T-helper 17 cell (primary cell): ENCODE data around the gene TIPIN. TPM values are rescaled to one million over a fixed set of nuclear protein-coding genes. Genes with fewer than 3 reads are reported as not detected.

Source experiments
- ATAC-seq: fragments of 150-1000 bp; cut with Tn5 transposase; 2 replicates; pipeline ENCODE4 v1.10.0; 2021; ENCODE audit warnings: mild to moderate bottlenecking, moderate library complexity
- DNase-seq, 3 donors: peaks; one replicate each; pipeline versions ENCODE4 v3.0.0 to v3.0.0-alpha.2; 2020 to 2021
- H3K9me3 ChIP-seq: one replicate; pipeline ENCODE4 v1.7.0; 2013; ENCODE audit warnings: low read length, mild to moderate bottlenecking; ENCODE audit not compliant: control insufficient read depth, poor library complexity, severe bottlenecking
- H3K27ac Mint-ChIP-seq: one replicate; pipeline ENCODE4 v1.8.0; 2022; ENCODE audit warnings: mild to moderate bottlenecking, moderate library complexity, mixed read lengths
- H3K27me3 Mint-ChIP-seq: one replicate; pipeline ENCODE4 v1.8.0; 2022; ENCODE audit warnings: mixed read lengths
- H3K36me3 Mint-ChIP-seq: one replicate; pipeline ENCODE4 v1.8.0; 2022; ENCODE audit warnings: low read depth, mixed read lengths
- H3K4me1 Mint-ChIP-seq: one replicate; pipeline ENCODE4 v1.8.0; 2022; ENCODE audit warnings: mild to moderate bottlenecking, mixed read lengths
- H3K4me3 Mint-ChIP-seq: one replicate; pipeline ENCODE4 v1.8.0; 2022; ENCODE audit warnings: mild to moderate bottlenecking, moderate library complexity, mixed read lengths
- total RNA-seq, 4 donors: library from RNA in 2 of 4; stranded (reverse) in 2 of 4; gene quantifications; one replicate each; pipeline ENCODE4 v1.2.3 and lab custom pipeline; 2022 to 2026

The TIPIN gene, protein sequence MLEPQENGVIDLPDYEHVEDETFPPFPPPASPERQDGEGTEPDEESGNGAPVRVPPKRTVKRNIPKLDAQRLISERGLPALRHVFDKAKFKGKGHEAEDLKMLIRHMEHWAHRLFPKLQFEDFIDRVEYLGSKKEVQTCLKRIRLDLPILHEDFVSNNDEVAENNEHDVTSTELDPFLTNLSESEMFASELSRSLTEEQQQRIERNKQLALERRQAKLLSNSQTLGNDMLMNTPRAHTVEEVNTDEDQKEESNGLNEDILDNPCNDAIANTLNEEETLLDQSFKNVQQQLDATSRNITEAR
- 1 to 10 TPM; 2.9 to 4.2 TPM for total RNA-seq
- 3.2 to 10.1 reads per million in 2 donors for total RNA-seq (lab: John Stamatoyannopoulos, UW)

- H3K4me1 Mint-ChIP-seq, result peaks cover 18% of the 10 kb centered on the region
- H3K9me3 ChIP-seq, result no peaks in the 10 kb centered on the region
- H3K4me3 Mint-ChIP-seq, result peak within 1 kb of the TSS; percentile 100
- ATAC-seq (peak; percentile 96), DNase-seq (peak; percentile 95 to 97 (median 95))
- peak within 1 kb of the TSS; percentile 98 for H3K27ac Mint-ChIP-seq
- H3K27me3 Mint-ChIP-seq, result no peaks in the 10 kb centered on the region
- peaks cover 2% of the 10 kb centered on the region for H3K36me3 Mint-ChIP-seq
These were observed at the start of gene TIPIN for GRCh38 chr15:66356359-66357236. Gene TIPIN (minus strand): TSS chr15:66356685. CDS start chr15:66352947, 3,738 bp downstream.

DNA sequence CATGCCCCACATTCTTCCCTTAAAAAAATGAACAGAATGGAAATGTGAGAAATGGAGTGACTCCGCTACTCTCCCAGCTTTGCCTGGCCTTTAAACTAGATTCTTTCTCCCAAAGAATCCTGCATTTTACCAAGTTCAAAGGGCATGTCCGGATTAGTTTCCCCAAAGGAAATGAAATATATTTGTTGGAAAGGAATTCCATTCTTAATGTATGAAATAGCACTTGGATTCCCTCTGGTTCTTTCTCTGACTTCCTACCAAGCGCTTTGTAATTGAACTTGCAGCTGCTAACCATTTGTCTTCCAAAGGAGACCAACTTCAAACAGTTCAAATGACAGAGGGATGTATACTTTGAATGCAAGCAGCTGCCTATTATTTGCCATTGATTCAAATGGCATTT is 49.1 kb upstream of the TIPIN start:
- no peaks in the 10 kb centered on the region for H3K27me3 Mint-ChIP-seq
- H3K4me1 Mint-ChIP-seq, result peaks cover 73% of the 10 kb centered on the region
- H3K4me3 Mint-ChIP-seq, result no peak overlapping the region
- ATAC-seq (no peak), DNase-seq (no peak)
- H3K36me3 Mint-ChIP-seq, result no peaks in the 10 kb centered on the region
- H3K9me3 ChIP-seq, result no peaks in the 10 kb centered on the region
- no peak overlapping the region for H3K27ac Mint-ChIP-seq

DNA sequence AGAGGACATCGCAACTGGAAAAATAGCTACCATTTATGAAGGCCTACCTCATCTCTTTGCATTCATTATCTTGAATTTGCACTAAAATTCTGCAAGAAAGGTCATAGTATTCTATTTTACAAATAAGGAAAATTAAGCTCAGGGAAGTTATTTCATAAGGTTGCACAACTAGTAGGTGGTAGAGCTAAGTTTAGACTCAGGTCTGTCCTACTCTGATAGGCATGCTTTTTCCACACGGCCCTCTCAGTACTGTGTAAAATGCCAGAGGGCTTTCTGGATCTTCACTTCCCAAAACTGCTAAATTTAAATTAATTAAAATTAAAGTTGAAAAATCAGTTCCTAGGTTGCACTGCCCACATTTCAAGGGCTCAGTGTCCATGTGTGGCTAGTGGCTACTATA is 48.5 kb upstream of the TIPIN start:
- H3K4me3 Mint-ChIP-seq, result no peak overlapping the region
- DNase-seq (no peak), ATAC-seq (no peak)
- no peaks in the 10 kb centered on the region for H3K9me3 ChIP-seq
- no peaks in the 10 kb centered on the region for H3K36me3 Mint-ChIP-seq
- H3K4me1 Mint-ChIP-seq, result peaks cover 75% of the 10 kb centered on the region
- H3K27me3 Mint-ChIP-seq, result no peaks in the 10 kb centered on the region
- peak overlapping the region; percentile 85 for H3K27ac Mint-ChIP-seq

DNA sequence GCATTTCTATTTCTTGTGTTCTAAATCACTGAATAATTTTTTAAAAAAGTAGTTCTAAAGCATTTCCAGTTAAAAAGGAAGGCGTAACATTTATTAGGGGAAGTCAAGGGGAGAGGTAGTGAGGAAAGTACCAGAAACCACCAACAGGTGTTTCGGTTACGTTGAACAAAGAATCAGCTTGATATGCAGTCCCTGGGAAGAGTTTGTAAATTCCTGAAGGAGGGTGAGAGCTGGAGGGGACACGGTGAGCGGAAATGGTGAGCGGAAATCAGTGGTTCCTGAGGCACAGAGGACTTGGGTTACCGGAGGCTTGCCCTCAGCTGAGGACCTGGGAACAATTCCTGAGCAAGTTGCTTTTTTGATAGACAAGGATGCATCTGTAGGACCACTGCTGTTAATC is 48.0 kb upstream of the TIPIN start:
- ATAC-seq (no peak), DNase-seq (no peak)
- H3K27me3 Mint-ChIP-seq, result no peaks in the 10 kb centered on the region
- no peaks in the 10 kb centered on the region for H3K36me3 Mint-ChIP-seq
- peak overlapping the region; percentile 85 for H3K27ac Mint-ChIP-seq
- H3K4me3 Mint-ChIP-seq, result peak overlapping the region; percentile 75
- H3K4me1 Mint-ChIP-seq, result peaks cover 70% of the 10 kb centered on the region
- H3K9me3 ChIP-seq, result no peaks in the 10 kb centered on the region

GRCh38 chr15:66404122-66404521 is 47.6 kb upstream of the TIPIN start:
- DNase-seq (no peak), ATAC-seq (no peak)
- Mint-ChIP-seq H3K36me3 (no peaks in the 10 kb centered on the region), H3K27me3 (no peaks in the 10 kb centered on the region), H3K4me1 (peaks cover 66% of the 10 kb centered on the region), H3K4me3 (no peak overlapping the region), H3K27ac (peak overlapping the region; percentile 85)
- H3K9me3 ChIP-seq, result no peaks in the 10 kb centered on the region

DNA sequence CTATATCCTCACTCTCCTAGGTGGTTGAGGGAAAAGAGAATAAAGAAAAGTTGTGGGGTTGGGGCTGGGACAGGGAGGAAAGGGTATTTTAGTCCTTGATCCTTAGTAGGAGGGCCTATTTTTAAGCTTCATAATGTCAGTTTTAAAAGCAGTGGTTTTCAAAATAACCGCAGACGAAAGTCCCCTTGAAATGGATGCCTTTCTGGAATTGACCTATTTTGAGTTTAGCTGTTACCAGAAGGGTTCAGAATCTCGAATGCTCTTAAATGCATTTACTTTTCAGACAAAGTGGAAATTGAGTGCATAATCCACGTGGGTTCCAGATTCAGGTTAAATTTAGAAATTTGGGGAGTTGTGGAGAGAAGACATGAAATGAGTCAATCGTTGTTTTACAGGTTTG is 46.8 kb upstream of the TIPIN start:
- ATAC-seq (peak; percentile 65), DNase-seq (no peak)
- H3K9me3 ChIP-seq, result no peaks in the 10 kb centered on the region
- Mint-ChIP-seq H3K27me3 (no peaks in the 10 kb centered on the region), H3K4me3 (no peak overlapping the region), H3K27ac (peak overlapping the region; percentile 86), H3K4me1 (peaks cover 58% of the 10 kb centered on the region), H3K36me3 (no peaks in the 10 kb centered on the region)

GRCh38 chr15:66402761-66403284 is 46.3 kb upstream of the TIPIN start:
- Mint-ChIP-seq H3K36me3 (peaks cover 2% of the 10 kb centered on the region), H3K4me1 (peaks cover 57% of the 10 kb centered on the region), H3K27me3 (no peaks in the 10 kb centered on the region), H3K27ac (peak overlapping the region; percentile 86), H3K4me3 (peak overlapping the region; percentile 52)
- H3K9me3 ChIP-seq, result no peaks in the 10 kb centered on the region
- no peak for DNase-seq
- ATAC-seq, result no peak

DNA sequence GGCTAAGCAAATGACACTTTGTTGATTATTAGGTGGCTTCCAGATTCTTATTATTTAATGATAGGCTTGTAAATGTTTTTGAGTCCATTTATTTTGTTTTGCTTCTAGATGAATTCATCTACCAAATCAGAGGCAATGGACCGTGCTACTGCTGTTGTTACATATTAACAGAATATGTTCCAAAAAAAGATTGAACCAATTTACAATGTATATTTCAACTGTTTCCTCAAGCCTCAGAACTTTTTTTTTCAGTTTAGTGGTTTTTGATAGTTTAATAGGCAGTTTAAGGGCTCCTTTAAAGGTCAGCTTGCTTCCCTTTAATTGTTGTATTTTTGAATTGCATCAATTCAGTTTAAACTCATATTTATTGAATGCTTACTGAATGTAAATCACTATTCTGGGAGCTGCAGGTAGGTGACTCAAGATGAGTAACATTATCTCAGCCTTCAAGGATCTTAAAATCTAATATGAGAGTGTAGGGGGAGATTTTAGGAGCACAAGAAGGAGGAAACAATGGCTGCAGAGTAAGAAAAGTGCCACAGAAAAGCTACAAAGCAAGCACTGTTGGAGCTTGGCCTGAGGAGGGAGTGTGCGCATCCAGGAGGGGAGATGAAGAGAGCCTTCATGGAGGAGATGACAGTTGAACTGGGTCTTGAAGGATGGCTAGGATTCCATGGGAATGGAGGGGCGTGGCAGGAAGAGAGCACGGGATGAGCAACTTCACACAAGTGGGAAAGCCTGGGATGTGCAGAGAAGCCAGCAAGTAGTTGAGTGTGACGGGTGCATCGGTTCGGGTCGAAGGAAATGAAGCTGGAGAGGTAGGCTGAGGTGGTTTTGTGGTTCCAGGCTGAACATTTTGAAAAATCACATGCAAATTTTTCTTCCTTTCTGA is 44.9 kb upstream of the TIPIN start:
- no peaks in the 10 kb centered on the region for H3K9me3 ChIP-seq
- DNase-seq (no peak), ATAC-seq (peak; percentile 81)
- Mint-ChIP-seq H3K4me3 (peak overlapping the region; percentile 93), H3K36me3 (peaks cover 2% of the 10 kb centered on the region), H3K27me3 (no peaks in the 10 kb centered on the region), H3K27ac (peak overlapping the region; percentile 86), H3K4me1 (peaks cover 49% of the 10 kb centered on the region)

DNA sequence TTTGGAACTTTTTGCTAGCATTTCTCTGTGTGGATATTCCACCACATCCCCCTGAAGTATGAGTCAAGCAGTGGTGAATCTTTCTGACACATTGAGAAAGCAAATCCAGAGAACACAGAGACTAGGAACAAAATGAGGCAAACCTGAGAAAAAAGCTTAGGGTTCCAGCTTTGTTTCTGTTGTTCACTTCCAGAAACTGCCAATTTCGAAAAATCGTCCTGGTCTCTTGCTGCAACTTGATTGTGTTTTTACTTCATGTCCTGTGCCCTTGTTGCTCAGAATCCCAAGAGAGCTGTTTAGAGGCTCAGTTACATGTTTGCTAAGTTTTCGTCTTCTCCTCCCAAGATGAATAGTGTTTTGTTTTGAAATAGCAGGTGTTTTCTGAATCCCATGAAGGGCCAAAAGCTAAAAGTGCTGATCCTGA is 43.9 kb upstream of the TIPIN start:
- no peaks in the 10 kb centered on the region for H3K9me3 ChIP-seq
- H3K27ac Mint-ChIP-seq, result peak overlapping the region; percentile 86
- no peak overlapping the region for H3K4me3 Mint-ChIP-seq
- DNase-seq (no peak), ATAC-seq (no peak)
- H3K27me3 Mint-ChIP-seq, result no peaks in the 10 kb centered on the region
- H3K36me3 Mint-ChIP-seq, result peaks cover 3% of the 10 kb centered on the region
- H3K4me1 Mint-ChIP-seq, result peaks cover 47% of the 10 kb centered on the region

GRCh38 chr15:66399276-66399675 is 42.8 kb upstream of the TIPIN start:
- no peaks in the 10 kb centered on the region for H3K27me3 Mint-ChIP-seq
- no peaks in the 10 kb centered on the region for H3K9me3 ChIP-seq
- H3K4me3 Mint-ChIP-seq, result no peak overlapping the region
- peaks cover 50% of the 10 kb centered on the region for H3K4me1 Mint-ChIP-seq
- H3K36me3 Mint-ChIP-seq, result peaks cover 4% of the 10 kb centered on the region
- no peak overlapping the region for H3K27ac Mint-ChIP-seq
- no peak for DNase-seq
- no peak for ATAC-seq

GRCh38 chr15:66394915-66395314 is 38.4 kb upstream of the TIPIN start:
- no peak overlapping the region for H3K4me3 Mint-ChIP-seq
- H3K36me3 Mint-ChIP-seq, result peaks cover 4% of the 10 kb centered on the region
- H3K9me3 ChIP-seq, result no peaks in the 10 kb centered on the region
- ATAC-seq, result no peak
- H3K27ac Mint-ChIP-seq, result peak overlapping the region; percentile 97
- H3K27me3 Mint-ChIP-seq, result no peaks in the 10 kb centered on the region
- peaks cover 58% of the 10 kb centered on the region for H3K4me1 Mint-ChIP-seq
- no peak for DNase-seq

DNA sequence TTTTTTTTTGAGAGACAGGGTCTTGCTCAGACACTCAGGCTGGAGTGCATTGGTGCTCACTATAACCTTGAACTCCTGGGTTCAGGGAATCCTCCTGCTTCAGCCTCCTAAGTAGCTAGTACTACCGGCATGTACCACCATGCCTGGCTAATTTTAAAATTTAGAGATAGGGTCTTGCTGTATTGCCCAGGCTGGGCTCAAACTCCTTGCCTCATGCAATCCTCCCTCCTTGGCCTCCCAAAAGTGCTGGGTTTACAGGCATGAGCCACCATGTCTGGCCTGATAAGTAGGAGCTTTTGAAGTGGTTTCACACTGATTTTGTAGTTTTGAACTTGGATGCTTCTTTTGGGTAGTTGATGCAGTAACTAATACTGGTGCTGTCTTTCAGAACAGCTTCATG is 38.0 kb upstream of the TIPIN start:
- Mint-ChIP-seq H3K36me3 (peaks cover 4% of the 10 kb centered on the region), H3K4me1 (peaks cover 63% of the 10 kb centered on the region), H3K27ac (peak overlapping the region; percentile 97), H3K4me3 (no peak overlapping the region), H3K27me3 (no peaks in the 10 kb centered on the region)
- H3K9me3 ChIP-seq, result no peaks in the 10 kb centered on the region
- ATAC-seq (no peak), DNase-seq (no peak)
